ENCODE data around the gene IL3RA.
"Not testable (repeated sequence)": the region's sequence is repeated elsewhere in the genome, so short reads cannot be mapped to it uniquely, and the experiment has no call there.

Gene IL3RA

GRCh38 chrX:1334854-1335253 lies 1.7 kb upstream of the IL3RA start:
- no peak overlapping the region for H3K4me3 ChIP-seq (ENCODE audit: low read depth, low read length)

GRCh38 chrX:1336948-1337779 lies 579 bp downstream of the IL3RA start:
- TF ChIP-seq CTCF (IDR thresholded peaks at IDR 0.05; ENCODE audit: borderline replicate concordance, insufficient read depth, low read depth, low read length) = no peak
- peak overlapping the region; percentile 51 for H3K4me3 ChIP-seq (ENCODE audit: low read depth, low read length)

More at GRCh38 chrX:1334854-1335253, 1.7 kb upstream of the IL3RA start:
- no peak for TF ChIP-seq CTCF (IDR thresholded peaks at IDR 0.05; ENCODE audit: borderline replicate concordance, insufficient read depth, low read depth, low read length)

GRCh38 chrX:1341545-1342184 lies 5.1 kb downstream of the IL3RA start:
- no peak for TF ChIP-seq CTCF (IDR thresholded peaks at IDR 0.05; ENCODE audit: borderline replicate concordance, insufficient read depth, low read depth, low read length)
- no peak overlapping the region for H3K4me3 ChIP-seq (ENCODE audit: low read depth, low read length)

- H3K4me3 ChIP-seq (ENCODE audit: low read depth, low read length) = not testable (repeated sequence)
Measured at GRCh38 chrX:1349606-1350005, 13.0 kb downstream of the IL3RA start.

- no peak overlapping the region for H3K4me3 ChIP-seq (ENCODE audit: low read depth, low read length)
- no peak for TF ChIP-seq CTCF (IDR thresholded peaks at IDR 0.05; ENCODE audit: borderline replicate concordance, insufficient read depth, low read depth, low read length)
Measured at GRCh38 chrX:1351981-1352714, 15.6 kb downstream of the IL3RA start.

GRCh38 chrX:1354036-1355019 lies 17.7 kb downstream of the IL3RA start:
- no peak overlapping the region for H3K4me3 ChIP-seq (ENCODE audit: low read depth, low read length)
- TF ChIP-seq CTCF (IDR thresholded peaks at IDR 0.05; ENCODE audit: borderline replicate concordance, insufficient read depth, low read depth, low read length) = no peak

Data from GM12875 (cell line).